ENCODE results near the gene PLCB2.

- TF ChIP-seq CTCF (IDR thresholded peaks at IDR 0.05; ENCODE audit: low read depth, low read length) (no peak), POLR2A (IDR thresholded peaks at IDR 0.05; ENCODE audit: extremely low read depth, insufficient read length) (no peak), MYC (IDR thresholded peaks at IDR 0.05; ENCODE audit: low read depth, low read length) (no peak), MAX (IDR thresholded peaks at IDR 0.05; ENCODE audit: low read depth, low read length) (no peak)
Measured at GRCh38 chr15:40254452-40254851, 53.3 kb downstream of the PLCB2 start.
